ENCODE data around the gene ATF2. TPM values are rescaled to one million over a fixed set of nuclear protein-coding genes. Genes with fewer than 3 reads are reported as not detected.

ATF2 gene
- total and polyA plus RNA-seq, 2 of the 8 experiments (the other 6 are each of a cell fraction or from before 2014, with no cell fraction given), result 31.2 to 46.5 TPM

DNA sequence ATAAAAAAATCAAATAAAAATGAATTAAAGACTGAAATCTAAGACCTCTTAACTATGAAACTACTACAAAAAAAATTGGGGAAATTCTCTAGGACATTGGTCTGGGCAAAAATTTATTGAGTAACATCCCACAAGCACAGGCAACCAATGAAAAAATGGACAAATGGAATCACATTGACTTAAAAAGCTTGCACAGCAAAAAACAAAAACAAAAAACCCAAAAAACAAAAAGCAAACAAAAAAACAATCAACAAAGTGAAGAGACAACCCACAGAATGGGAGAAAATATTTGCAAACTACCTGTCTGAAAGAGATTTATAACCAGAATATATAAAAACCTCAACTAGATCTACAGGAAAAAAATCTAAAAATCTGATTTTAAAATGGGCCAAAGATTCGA, 99.5 kb downstream of the ATF2 start (continued):
- no peak for TF ChIP-seq POLR2A (IDR thresholded peaks at IDR 0.05; ENCODE audit: control extremely low read depth in 1 of 2, low read depth in 2 of 2, low read length in 2 of 2)
- no peak for TF ChIP-seq SP2 (IDR thresholded peaks at IDR 0.05; ENCODE audit: low read length)
- TF ChIP-seq, protein P1, sequence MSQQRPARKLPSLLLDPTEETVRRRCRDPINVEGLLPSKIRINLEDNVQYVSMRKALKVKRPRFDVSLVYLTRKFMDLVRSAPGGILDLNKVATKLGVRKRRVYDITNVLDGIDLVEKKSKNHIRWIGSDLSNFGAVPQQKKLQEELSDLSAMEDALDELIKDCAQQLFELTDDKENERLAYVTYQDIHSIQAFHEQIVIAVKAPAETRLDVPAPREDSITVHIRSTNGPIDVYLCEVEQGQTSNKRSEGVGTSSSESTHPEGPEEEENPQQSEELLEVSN (IDR thresholded peaks at IDR 0.05), result no peak
